ENCODE data around the gene ZSCAN23. TPM values are rescaled to one million over a fixed set of nuclear protein-coding genes. Genes with fewer than 3 reads are reported as not detected.

The ZSCAN23 gene
- total and polyA plus RNA-seq, 9 of the 15 experiments (the other 6 are each of a cell fraction or from before 2014, with no cell fraction given), result 0.05 to 0.29 (median 0.21) TPM; not detected in 1

DNA sequence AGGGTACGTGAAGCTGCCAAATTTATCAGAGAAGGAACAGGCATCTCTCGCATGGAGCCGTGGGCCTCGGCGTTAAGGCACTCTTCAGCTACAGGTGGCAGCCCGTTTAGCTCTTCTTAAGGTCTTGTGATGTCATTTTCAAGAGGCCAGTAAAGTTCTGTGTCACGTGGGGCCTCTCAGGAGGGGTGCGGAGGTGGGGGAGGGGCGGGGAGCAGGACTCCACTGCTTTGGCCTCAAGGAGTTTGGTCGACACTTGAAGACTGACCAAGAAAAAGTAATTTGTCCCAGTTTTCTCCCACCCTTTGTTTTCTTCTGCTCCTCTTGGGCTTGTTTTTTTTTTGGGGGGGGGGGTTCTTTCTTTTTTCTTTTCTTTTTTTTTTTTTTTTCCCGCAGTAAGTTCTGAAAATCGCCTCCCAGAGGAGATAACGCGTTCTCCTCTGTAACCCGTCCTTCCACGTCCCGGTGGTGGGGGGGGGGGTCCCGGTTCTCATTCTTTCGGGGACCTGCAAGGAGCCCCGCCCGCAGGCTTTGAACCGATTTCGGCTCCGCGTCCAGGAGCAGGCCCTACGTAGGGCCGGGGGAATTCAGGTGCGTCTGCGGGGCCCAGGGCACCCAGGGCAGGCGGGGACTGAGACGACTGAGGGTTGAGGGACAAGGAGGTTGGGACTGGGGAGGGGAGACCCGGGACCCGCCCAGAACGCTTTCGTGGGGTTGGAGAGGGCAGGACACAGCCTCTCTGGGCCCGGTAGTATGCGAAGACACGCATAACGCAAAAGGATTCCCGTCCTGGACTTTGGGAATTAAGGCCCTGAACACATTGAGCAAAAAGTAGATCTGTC lies 46.3 kb upstream of the ZSCAN23 start (continued):
- TF ChIP-seq, protein P1, sequence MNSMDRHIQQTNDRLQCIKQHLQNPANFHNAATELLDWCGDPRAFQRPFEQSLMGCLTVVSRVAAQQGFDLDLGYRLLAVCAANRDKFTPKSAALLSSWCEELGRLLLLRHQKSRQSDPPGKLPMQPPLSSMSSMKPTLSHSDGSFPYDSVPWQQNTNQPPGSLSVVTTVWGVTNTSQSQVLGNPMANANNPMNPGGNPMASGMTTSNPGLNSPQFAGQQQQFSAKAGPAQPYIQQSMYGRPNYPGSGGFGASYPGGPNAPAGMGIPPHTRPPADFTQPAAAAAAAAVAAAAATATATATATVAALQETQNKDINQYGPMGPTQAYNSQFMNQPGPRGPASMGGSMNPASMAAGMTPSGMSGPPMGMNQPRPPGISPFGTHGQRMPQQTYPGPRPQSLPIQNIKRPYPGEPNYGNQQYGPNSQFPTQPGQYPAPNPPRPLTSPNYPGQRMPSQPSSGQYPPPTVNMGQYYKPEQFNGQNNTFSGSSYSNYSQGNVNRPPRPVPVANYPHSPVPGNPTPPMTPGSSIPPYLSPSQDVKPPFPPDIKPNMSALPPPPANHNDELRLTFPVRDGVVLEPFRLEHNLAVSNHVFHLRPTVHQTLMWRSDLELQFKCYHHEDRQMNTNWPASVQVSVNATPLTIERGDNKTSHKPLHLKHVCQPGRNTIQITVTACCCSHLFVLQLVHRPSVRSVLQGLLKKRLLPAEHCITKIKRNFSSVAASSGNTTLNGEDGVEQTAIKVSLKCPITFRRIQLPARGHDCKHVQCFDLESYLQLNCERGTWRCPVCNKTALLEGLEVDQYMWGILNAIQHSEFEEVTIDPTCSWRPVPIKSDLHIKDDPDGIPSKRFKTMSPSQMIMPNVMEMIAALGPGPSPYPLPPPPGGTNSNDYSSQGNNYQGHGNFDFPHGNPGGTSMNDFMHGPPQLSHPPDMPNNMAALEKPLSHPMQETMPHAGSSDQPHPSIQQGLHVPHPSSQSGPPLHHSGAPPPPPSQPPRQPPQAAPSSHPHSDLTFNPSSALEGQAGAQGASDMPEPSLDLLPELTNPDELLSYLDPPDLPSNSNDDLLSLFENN (IDR thresholded peaks at IDR 0.05; ENCODE audit: low read depth in 2 of 2, low read length in 2 of 2), result no peak; a peak in 1 of 4 replicates
- TF ChIP-seq ZNF445 (CRISPR knock-in tag; IDR thresholded peaks at IDR 0.05; ENCODE audit: low read depth), result no peak; the same call in 1 of the 2 replicates
- TF ChIP-seq, protein P2, sequence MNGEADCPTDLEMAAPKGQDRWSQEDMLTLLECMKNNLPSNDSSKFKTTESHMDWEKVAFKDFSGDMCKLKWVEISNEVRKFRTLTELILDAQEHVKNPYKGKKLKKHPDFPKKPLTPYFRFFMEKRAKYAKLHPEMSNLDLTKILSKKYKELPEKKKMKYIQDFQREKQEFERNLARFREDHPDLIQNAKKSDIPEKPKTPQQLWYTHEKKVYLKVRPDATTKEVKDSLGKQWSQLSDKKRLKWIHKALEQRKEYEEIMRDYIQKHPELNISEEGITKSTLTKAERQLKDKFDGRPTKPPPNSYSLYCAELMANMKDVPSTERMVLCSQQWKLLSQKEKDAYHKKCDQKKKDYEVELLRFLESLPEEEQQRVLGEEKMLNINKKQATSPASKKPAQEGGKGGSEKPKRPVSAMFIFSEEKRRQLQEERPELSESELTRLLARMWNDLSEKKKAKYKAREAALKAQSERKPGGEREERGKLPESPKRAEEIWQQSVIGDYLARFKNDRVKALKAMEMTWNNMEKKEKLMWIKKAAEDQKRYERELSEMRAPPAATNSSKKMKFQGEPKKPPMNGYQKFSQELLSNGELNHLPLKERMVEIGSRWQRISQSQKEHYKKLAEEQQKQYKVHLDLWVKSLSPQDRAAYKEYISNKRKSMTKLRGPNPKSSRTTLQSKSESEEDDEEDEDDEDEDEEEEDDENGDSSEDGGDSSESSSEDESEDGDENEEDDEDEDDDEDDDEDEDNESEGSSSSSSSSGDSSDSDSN (IDR thresholded peaks at IDR 0.05; ENCODE audit: borderline replicate concordance in 1 of 2, low read depth in 2 of 2, low read length in 2 of 2), result peak; percentile 63 to 87; a peak in 3 of 4 replicates
- no peak for TF ChIP-seq SLC30A9 (CRISPR knock-in tag; IDR thresholded peaks at IDR 0.05)
- no peak for TF ChIP-seq JUNB (CRISPR knock-in tag; conservative IDR thresholded peaks at IDR 0.05)
- TF ChIP-seq NR2F6 (CRISPR knock-in tag; IDR thresholded peaks at IDR 0.05), result no peak
- TF ChIP-seq JUND (IDR thresholded peaks at IDR 0.05; ENCODE audit: borderline replicate concordance, low read depth, low read length), result peak; percentile 80; the same call in 1 of the 2 replicates
- peak; percentile 73; the same call in 2 of the 3 replicates for TF ChIP-seq JUND (tag; IDR thresholded peaks at IDR 0.05; ENCODE audit: borderline replicate concordance, low read depth, low read length)
- TF ChIP-seq EGR1 (conservative IDR thresholded peaks at IDR 0.05), result peak; percentile 54
- no peak for TF ChIP-seq U2AF1 (optimal IDR thresholded peaks at IDR 0.05; ENCODE audit: low read depth, low read length)
- no peak for TF ChIP-seq ZFPM2 (CRISPR knock-in tag; IDR thresholded peaks at IDR 0.05)
- no peak for TF ChIP-seq RFX1 (IDR thresholded peaks at IDR 0.05)
- no peak for TF ChIP-seq ZNF583 (CRISPR knock-in tag; IDR thresholded peaks at IDR 0.05)
- TF ChIP-seq, protein P3, sequence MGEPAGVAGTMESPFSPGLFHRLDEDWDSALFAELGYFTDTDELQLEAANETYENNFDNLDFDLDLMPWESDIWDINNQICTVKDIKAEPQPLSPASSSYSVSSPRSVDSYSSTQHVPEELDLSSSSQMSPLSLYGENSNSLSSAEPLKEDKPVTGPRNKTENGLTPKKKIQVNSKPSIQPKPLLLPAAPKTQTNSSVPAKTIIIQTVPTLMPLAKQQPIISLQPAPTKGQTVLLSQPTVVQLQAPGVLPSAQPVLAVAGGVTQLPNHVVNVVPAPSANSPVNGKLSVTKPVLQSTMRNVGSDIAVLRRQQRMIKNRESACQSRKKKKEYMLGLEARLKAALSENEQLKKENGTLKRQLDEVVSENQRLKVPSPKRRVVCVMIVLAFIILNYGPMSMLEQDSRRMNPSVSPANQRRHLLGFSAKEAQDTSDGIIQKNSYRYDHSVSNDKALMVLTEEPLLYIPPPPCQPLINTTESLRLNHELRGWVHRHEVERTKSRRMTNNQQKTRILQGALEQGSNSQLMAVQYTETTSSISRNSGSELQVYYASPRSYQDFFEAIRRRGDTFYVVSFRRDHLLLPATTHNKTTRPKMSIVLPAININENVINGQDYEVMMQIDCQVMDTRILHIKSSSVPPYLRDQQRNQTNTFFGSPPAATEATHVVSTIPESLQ (CRISPR knock-in tag; IDR thresholded peaks at IDR 0.05), result no peak
- no peak for TF ChIP-seq MAFG (tag; conservative IDR thresholded peaks at IDR 0.05)
- no peak for TF ChIP-seq SETDB1 (IDR thresholded peaks at IDR 0.05; ENCODE audit: low read length)
- no peak for TF ChIP-seq ARHGAP35 (IDR thresholded peaks at IDR 0.05; ENCODE audit: partially characterized antibody)
- no peak for TF ChIP-seq SAFB (IDR thresholded peaks at IDR 0.05; ENCODE audit: borderline replicate concordance, low read depth, low read length)
